ENCODE measurements around the gene MKRN2. TPM values are rescaled to one million over a fixed set of nuclear protein-coding genes. Genes with fewer than 3 reads are reported as not detected.

Gene MKRN2
- total RNA-seq, 1 experiment from 2014 or later, result 27.9 TPM

DNA sequence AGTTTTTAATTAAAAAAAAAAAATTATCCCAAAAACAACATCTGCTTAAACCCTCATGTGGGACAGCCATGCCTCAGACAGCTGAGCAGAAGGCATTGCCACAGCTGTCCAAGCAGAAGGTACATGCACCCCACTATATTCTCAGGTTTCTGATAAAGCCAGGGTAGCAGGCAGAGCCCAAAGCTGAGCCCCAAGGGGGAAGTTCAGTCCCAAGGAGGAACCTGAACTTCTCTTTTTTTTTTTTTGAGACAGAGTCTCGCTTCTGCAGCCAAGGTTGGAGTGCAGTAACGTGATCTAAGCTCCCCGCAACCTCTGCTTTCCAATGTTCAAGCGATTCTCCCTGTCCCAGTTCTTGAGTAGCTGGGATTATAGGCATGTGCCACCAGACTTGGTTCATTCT is 33.2 kb downstream of the MKRN2 start:
- POLR2A ChIA-PET, result no interaction called here
- H4K20me1 ChIP-seq (ENCODE audit: insufficient read depth), result no peaks in the 10 kb centered on the region
- no peak overlapping the region for H3K27ac ChIP-seq (ENCODE audit: low read depth, low read length)
- no peaks in the 10 kb centered on the region for H3K4me1 ChIP-seq (ENCODE audit: control insufficient read depth in 1 of 2, insufficient read depth in 2 of 2, low read length in 2 of 2)
- intact Hi-C loops (cut with micrococcal nuclease), result no loop called here
- H3K4me2 ChIP-seq (ENCODE audit: low read length), result no peak overlapping the region
- TF ChIP-seq EZH2phosphoT487 (IDR thresholded peaks at IDR 0.05; ENCODE audit: borderline replicate concordance), result no peak
- no peak for TF ChIP-seq ZNF274 (IDR thresholded peaks at IDR 0.05; ENCODE audit: low read depth, low read length)
- ATAC-seq (no peak), DNase-seq (ENCODE audit: low read depth, low spot score) (no peak)
- no peaks in the 10 kb centered on the region for H3K9me3 ChIP-seq (ENCODE audit: control insufficient read depth in 1 of 2, insufficient read depth in 1 of 2, low read depth in 1 of 2, low read length in 2 of 2)
- no peak overlapping the region for H3K9ac ChIP-seq (ENCODE audit: low read length)
- CTCF ChIA-PET, result no interaction called here
- no peak overlapping the region for H3K4me3 ChIP-seq (replicated peaks in 1 of 2; ENCODE audit: low read depth in 1 of 2, low read length in 2 of 2)
- H3K36me3 ChIP-seq (ENCODE audit: control insufficient read depth in 1 of 2, insufficient read depth in 2 of 2, low read length in 2 of 2), result peaks cover 37 to 40% of the 10 kb centered on the region in 2 experiments; a peak in 3 of 4 replicates
- RAD21 ChIA-PET (ENCODE audit: low non-redundant PET in 1 of 2, low total read pairs in 2 of 2, uncharacterized antibody in 2 of 2, unreplicated experiment in 2 of 2), result no interaction called here
- H2AFZ ChIP-seq (ENCODE audit: low read depth, low read length, poor library complexity, severe bottlenecking), result no peak overlapping the region
- H3K9me2 ChIP-seq (ENCODE audit: insufficient read depth), result no peaks in the 10 kb centered on the region
- no TSS peak for BruUV-seq (replicated peaks)
- H3K79me2 ChIP-seq (ENCODE audit: insufficient read depth, low read length), result no peaks in the 10 kb centered on the region
- no peaks in the 10 kb centered on the region for H3K27me3 ChIP-seq (ENCODE audit: insufficient read depth, low read length)

GRCh38 chr3:12591456-12591855 is 34.6 kb downstream of the MKRN2 start:
- Histone ChIP-seq H4K20me1 (ENCODE audit: insufficient read depth) (no peaks in the 10 kb centered on the region), H3K9me3 (ENCODE audit: control insufficient read depth in 1 of 2, insufficient read depth in 1 of 2, low read depth in 1 of 2, low read length in 2 of 2) (no peaks in the 10 kb centered on the region), H2AFZ (ENCODE audit: low read depth, low read length, poor library complexity, severe bottlenecking) (no peak overlapping the region), H3K9me2 (ENCODE audit: insufficient read depth) (no peaks in the 10 kb centered on the region), H3K27me3 (ENCODE audit: insufficient read depth, low read length) (no peaks in the 10 kb centered on the region), H3K9ac (ENCODE audit: low read length) (no peak overlapping the region), H3K4me1 (ENCODE audit: control insufficient read depth in 1 of 2, insufficient read depth in 2 of 2, low read length in 2 of 2) (no peaks in the 10 kb centered on the region), H3K36me3 (ENCODE audit: control insufficient read depth in 1 of 2, insufficient read depth in 2 of 2, low read length in 2 of 2) (peaks cover 28 to 38% of the 10 kb centered on the region in 2 experiments; a peak in 3 of 4 replicates), H3K27ac (ENCODE audit: low read depth, low read length) (no peak overlapping the region), H3K79me2 (ENCODE audit: insufficient read depth, low read length) (no peaks in the 10 kb centered on the region), H3K4me2 (ENCODE audit: low read length) (no peak overlapping the region), H3K4me3 (replicated peaks in 1 of 2; ENCODE audit: low read depth in 1 of 2, low read length in 2 of 2) (no peak overlapping the region)
- intact Hi-C loops (cut with micrococcal nuclease), result no loop called here
- RAD21 ChIA-PET (ENCODE audit: low non-redundant PET in 1 of 2, low total read pairs in 2 of 2, uncharacterized antibody in 2 of 2, unreplicated experiment in 2 of 2), result no interaction called here
- ATAC-seq (no peak), DNase-seq (ENCODE audit: low read depth, low spot score) (no peak)
- BruUV-seq (replicated peaks), result no TSS peak
- no peak for TF ChIP-seq ZFX (IDR thresholded peaks at IDR 0.05)
- TF ChIP-seq SIN3A (IDR thresholded peaks at IDR 0.05; ENCODE audit: low read depth), result no peak
- no peak for TF ChIP-seq SP1 (IDR thresholded peaks at IDR 0.05; ENCODE audit: low read depth)
- TF ChIP-seq POLR2AphosphoS5 (IDR thresholded peaks at IDR 0.05; ENCODE audit: low read depth, low read length), result 0 out of 2 replicates have a peak, but pooled peaks have one; percentile 2
- no peak for TF ChIP-seq ELF1 (IDR thresholded peaks at IDR 0.05; ENCODE audit: borderline replicate concordance, low read depth)
- TF ChIP-seq EZH2phosphoT487 (IDR thresholded peaks at IDR 0.05; ENCODE audit: borderline replicate concordance), result no peak
- no peak for TF ChIP-seq JUND (IDR thresholded peaks at IDR 0.05)
- no peak for TF ChIP-seq ZBTB33 (IDR thresholded peaks at IDR 0.05; ENCODE audit: extremely low read depth, insufficient replicate concordance, low read length)
- POLR2A ChIA-PET, result no interaction called here
- CTCF ChIA-PET, result no interaction called here

Data from HCT116 (cell line).